GM19240 (cell line): Measurements from ENCODE around the gene MARCHF7.

Source experiments
- DNase-seq: peaks from one replicate; pipeline ENCODE4 v3.0.0; 2011; ENCODE audit warnings: low spot score; ENCODE audit not compliant: insufficient read length

MARCHF7 gene

DNA sequence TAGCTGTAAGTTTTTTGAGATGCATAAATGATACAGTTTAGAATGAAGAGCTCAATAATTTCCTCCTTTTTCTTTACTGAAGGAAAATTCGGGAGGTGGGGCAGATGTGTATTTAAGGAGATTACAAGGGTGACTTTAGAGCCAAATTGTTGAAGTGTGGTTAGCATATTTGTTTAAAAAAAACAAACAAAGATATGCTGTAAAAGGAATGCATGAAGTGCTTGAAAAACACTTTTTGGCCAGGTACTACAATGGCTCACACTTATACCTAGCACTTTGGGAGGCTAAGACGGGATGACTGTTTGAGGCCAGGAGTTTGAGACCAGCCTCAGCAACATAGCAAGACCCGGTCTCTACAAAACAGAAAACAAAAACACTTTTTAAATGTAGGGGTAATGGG, 47.3 kb downstream of the MARCHF7 start:
- no peak for DNase-seq

DNA sequence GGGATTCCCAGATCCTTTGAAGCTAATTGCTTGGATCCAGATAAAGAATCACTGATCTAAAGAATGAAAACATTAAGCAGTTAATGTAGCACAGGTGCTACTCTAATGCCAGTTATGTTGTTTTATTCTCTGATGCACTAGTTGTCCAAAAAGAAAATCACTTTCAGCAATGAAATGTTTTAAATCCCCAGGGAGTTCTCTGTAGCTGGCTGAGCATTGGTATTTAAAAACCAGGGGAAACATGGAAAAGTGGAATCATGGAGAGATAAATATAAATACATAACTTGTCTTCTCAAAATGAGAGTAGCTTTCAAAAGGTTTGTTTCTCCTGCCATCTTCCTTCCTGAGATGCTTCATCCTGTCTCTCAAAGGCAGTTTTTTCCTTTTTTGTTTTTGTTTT, 48.0 kb downstream of the MARCHF7 start:
- no peak for DNase-seq

DNA sequence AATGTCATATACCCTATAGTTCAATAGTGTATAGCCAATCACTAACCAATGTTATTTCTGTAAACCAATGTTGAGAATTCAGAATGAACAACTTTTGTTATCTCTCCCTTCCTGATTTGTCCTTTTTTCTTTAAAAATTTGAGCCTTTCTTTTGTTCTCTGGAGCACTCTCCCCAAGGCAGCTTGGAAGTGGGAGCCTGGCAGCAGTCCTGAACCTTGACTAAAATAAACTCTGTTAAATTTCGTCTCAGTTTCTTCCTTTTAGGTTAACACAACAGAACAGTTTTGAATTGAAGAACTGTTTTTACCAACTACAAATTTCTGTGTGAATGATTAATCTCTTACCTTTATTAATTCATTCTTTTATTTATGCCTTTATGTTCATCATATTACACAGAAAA, 49.8 kb downstream of the MARCHF7 start:
- no peak for DNase-seq
